Astrocyte (in vitro differentiated cells and primary cell): ENCODE data around the gene DENND1B. TPM values are rescaled to one million over a fixed set of nuclear protein-coding genes. Genes with fewer than 3 reads are reported as not detected.

Experiments
- DNase-seq: peaks from one replicate; pipeline ENCODE4 v3.0.0-alpha.2; 2010; ENCODE audit warnings: low read depth
- FAIRE-seq: peaks from 2 replicates; lab custom pipeline; 2011; peaks lifted over from hg19 to GRCh38; lab: Jason Lieb, UNC
- H2AFZ ChIP-seq: 2 replicates; pipeline ENCODE4 v1.6.0; 2012; ENCODE audit warnings: low read depth, low read length, inconsistent platforms
- H3K27ac ChIP-seq: 2 replicates; pipeline ENCODE4 v1.5.1; 2011; ENCODE audit warnings: low read depth, low read length, inconsistent platforms
- H3K27me3 ChIP-seq: 2 replicates; pipeline ENCODE4 v1.6.0; 2011; ENCODE audit warnings: low read length, inconsistent platforms; ENCODE audit not compliant: insufficient read depth
- H3K36me3 ChIP-seq: 2 replicates; pipeline ENCODE4 v1.5.1; 2011; ENCODE audit warnings: low read length, inconsistent platforms; ENCODE audit not compliant: insufficient read depth
- H3K4me1 ChIP-seq: 2 replicates; pipeline ENCODE4 v1.5.1; 2011; ENCODE audit warnings: low read length, inconsistent platforms; ENCODE audit not compliant: insufficient read depth
- H3K4me2 ChIP-seq: 2 replicates; pipeline ENCODE4 v1.6.0; 2012; ENCODE audit warnings: low read length, inconsistent platforms
- H3K4me3 ChIP-seq: 2 replicates; pipeline ENCODE4 v1.5.1; 2011; ENCODE audit warnings: low read depth, mild to moderate bottlenecking, low read length, inconsistent platforms; ENCODE audit not compliant: insufficient read depth
- H3K79me2 ChIP-seq: 2 replicates; pipeline ENCODE4 v1.6.0; 2012; ENCODE audit warnings: mild to moderate bottlenecking, low read length, inconsistent platforms; ENCODE audit not compliant: insufficient read depth
- H3K9ac ChIP-seq: 2 replicates; pipeline ENCODE4 v1.6.0; 2012; ENCODE audit warnings: mild to moderate bottlenecking, low read length, inconsistent platforms
- H3K9me3 ChIP-seq: 2 replicates; pipeline ENCODE4 v1.5.1; 2012; ENCODE audit warnings: low read depth, mild to moderate bottlenecking, low read length, inconsistent platforms; ENCODE audit not compliant: insufficient read depth
- H4K20me1 ChIP-seq: 2 replicates; pipeline ENCODE4 v1.6.0; 2012; ENCODE audit warnings: low read length, inconsistent platforms; ENCODE audit not compliant: insufficient read depth
- H3K27ac Mint-ChIP-seq: one replicate; pipeline ENCODE4 v1.8.0; 2021; ENCODE audit warnings: mild to moderate bottlenecking, mixed read lengths; ENCODE audit not compliant: unreplicated experiment
- H3K27me3 Mint-ChIP-seq: one replicate; pipeline ENCODE4 v1.8.0; 2021; ENCODE audit warnings: low read depth, mixed read lengths; ENCODE audit not compliant: unreplicated experiment
- H3K36me3 Mint-ChIP-seq: one replicate; pipeline ENCODE4 v1.8.0; 2021; ENCODE audit warnings: low read depth, mixed read lengths; ENCODE audit not compliant: unreplicated experiment
- H3K4me1 Mint-ChIP-seq: one replicate; pipeline ENCODE4 v1.8.0; 2021; ENCODE audit warnings: low read depth, mixed read lengths; ENCODE audit not compliant: unreplicated experiment
- H3K4me3 Mint-ChIP-seq: one replicate; pipeline ENCODE4 v1.8.0; 2021; ENCODE audit warnings: mild to moderate bottlenecking, moderate library complexity, mixed read lengths; ENCODE audit not compliant: unreplicated experiment
- H3K9me3 Mint-ChIP-seq: one replicate; pipeline ENCODE4 v1.8.0; 2021; ENCODE audit warnings: mild to moderate bottlenecking, mixed read lengths; ENCODE audit not compliant: unreplicated experiment
- EZH2 ChIP-seq: IDR thresholded peaks from 2 replicates; pipeline ENCODE4 v1.6.1; 2012; ENCODE audit warnings: mild to moderate bottlenecking, low read length, inconsistent platforms; ENCODE audit not compliant: insufficient read depth
- total RNA-seq: library from RNA; stranded (reverse); gene quantifications from 2 replicates; pipeline ENCODE4 v1.2.1, GENCODE V29; 2021
- TF ChIP-seq, protein P1 (sequence below): IDR thresholded peaks from 2 replicates; pipeline ENCODE4 v1.5.1; 2011; ENCODE audit warnings: low read depth, mild to moderate bottlenecking, inconsistent platforms, low read length, moderate library complexity; ENCODE audit not compliant: insufficient read depth

The DENND1B gene
- total RNA-seq, 1 donor from 2014 or later = 9.6 TPM

DNA sequence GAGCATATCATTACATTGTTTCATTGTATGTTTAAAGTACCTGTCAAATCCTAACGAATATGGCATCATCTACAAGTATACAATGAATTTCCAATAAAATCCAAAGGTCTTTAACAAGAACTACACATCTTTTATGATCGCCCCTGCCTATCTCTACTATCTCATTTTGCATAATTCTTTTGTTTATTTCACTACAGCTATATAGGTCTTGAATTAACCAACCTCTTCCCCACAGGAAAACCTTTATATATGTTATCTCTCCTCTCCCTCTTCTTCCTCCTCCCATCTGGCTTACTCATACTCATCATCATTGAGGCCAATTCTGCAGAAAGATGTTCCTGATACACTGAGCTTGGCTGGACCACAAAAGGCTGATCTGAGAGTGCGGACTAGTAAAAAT lies 175.5 kb downstream of the DENND1B start:
- no peak for DNase-seq
- Mint-ChIP-seq H3K4me3 (no peak overlapping the region), H3K36me3 (no peaks in the 10 kb centered on the region), H3K4me1 (no peaks in the 10 kb centered on the region), H3K9me3 (no peaks in the 10 kb centered on the region), H3K27ac (no peak overlapping the region), H3K27me3 (no peaks in the 10 kb centered on the region)
- no peak overlapping the region for H3K27ac ChIP-seq
- no peak overlapping the region for H3K4me3 ChIP-seq
- H3K9me3 ChIP-seq = no peaks in the 10 kb centered on the region
- no peaks in the 10 kb centered on the region for H3K27me3 ChIP-seq
- H3K9ac ChIP-seq = no peak overlapping the region
- H3K36me3 ChIP-seq = no peaks in the 10 kb centered on the region
- FAIRE-seq = no peak
- no peaks in the 10 kb centered on the region for H4K20me1 ChIP-seq
- TF ChIP-seq, protein P1, sequence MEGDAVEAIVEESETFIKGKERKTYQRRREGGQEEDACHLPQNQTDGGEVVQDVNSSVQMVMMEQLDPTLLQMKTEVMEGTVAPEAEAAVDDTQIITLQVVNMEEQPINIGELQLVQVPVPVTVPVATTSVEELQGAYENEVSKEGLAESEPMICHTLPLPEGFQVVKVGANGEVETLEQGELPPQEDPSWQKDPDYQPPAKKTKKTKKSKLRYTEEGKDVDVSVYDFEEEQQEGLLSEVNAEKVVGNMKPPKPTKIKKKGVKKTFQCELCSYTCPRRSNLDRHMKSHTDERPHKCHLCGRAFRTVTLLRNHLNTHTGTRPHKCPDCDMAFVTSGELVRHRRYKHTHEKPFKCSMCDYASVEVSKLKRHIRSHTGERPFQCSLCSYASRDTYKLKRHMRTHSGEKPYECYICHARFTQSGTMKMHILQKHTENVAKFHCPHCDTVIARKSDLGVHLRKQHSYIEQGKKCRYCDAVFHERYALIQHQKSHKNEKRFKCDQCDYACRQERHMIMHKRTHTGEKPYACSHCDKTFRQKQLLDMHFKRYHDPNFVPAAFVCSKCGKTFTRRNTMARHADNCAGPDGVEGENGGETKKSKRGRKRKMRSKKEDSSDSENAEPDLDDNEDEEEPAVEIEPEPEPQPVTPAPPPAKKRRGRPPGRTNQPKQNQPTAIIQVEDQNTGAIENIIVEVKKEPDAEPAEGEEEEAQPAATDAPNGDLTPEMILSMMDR = no peak
- no peak for TF ChIP-seq EZH2
- H3K4me1 ChIP-seq = no peaks in the 10 kb centered on the region
- H2AFZ ChIP-seq = no peak overlapping the region
- no peak overlapping the region for H3K4me2 ChIP-seq
- H3K79me2 ChIP-seq = no peaks in the 10 kb centered on the region

DNA sequence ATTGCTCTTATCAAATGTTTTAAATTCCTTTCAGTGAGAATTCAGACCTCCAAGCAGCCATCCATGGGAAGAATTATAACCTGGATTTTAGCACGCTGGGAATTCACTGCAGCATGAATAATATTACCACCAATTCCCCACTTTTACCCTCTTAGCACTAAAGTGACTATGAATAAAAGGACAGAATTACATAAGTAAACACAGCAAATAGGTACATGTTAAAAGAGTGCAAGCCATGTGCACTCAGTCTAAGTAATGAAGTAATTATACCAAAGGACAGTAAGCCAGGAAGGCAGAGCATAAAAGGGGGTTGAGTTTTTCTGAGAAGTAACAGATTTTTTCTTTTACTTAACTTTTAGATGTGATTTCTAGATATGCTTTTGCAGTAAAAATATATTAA lies 176.3 kb downstream of the DENND1B start:
- FAIRE-seq (no peak), DNase-seq (no peak)
- Mint-ChIP-seq H3K9me3 (no peaks in the 10 kb centered on the region), H3K27me3 (no peaks in the 10 kb centered on the region), H3K27ac (no peak overlapping the region), H3K36me3 (no peaks in the 10 kb centered on the region), H3K4me3 (no peak overlapping the region), H3K4me1 (no peaks in the 10 kb centered on the region)
- Histone ChIP-seq H3K4me1 (no peaks in the 10 kb centered on the region), H3K79me2 (no peaks in the 10 kb centered on the region), H3K36me3 (no peaks in the 10 kb centered on the region), H3K9me3 (no peaks in the 10 kb centered on the region), H3K4me2 (no peak overlapping the region), H4K20me1 (no peaks in the 10 kb centered on the region), H3K9ac (no peak overlapping the region), H3K4me3 (no peak overlapping the region), H3K27me3 (no peaks in the 10 kb centered on the region), H3K27ac (no peak overlapping the region), H2AFZ (no peak overlapping the region)
- TF ChIP-seq, protein P1 = no peak
- no peak for TF ChIP-seq EZH2

DNA sequence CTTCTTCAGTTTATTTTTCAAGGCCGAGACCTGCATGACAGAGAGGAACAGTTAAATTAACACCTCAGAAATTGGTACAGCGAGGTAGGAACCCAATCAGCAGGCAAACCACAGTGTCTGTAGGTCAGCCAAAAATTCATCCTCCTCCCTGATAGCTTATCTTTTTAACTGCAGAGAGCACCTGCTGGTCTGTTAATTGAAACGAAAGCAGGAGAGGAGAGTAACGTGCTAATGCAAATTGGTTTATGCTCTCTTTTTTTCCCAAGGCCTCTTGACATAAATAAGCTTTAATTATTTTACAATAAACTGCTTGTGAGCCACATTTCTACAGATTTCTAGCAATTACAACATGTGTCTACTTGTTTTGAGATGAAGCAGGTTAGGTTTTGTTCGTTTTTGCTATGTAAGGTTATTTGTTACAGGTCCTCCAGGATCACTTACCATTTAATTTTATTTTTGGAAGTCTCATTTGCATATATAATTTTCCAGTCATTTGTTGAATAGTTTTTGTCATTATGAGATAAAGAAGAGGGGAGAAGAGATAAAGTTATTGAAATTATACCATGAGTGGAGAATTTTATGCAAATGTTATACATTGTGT lies 179.9 kb downstream of the DENND1B start:
- DNase-seq (no peak), FAIRE-seq (peak; percentile 26)
- H3K4me1 ChIP-seq = no peaks in the 10 kb centered on the region
- no peak overlapping the region for H3K4me3 Mint-ChIP-seq
- no peaks in the 10 kb centered on the region for H3K36me3 Mint-ChIP-seq
- no peak overlapping the region for H3K9ac ChIP-seq
- no peak overlapping the region for H2AFZ ChIP-seq
- no peaks in the 10 kb centered on the region for H3K9me3 Mint-ChIP-seq
- H3K4me3 ChIP-seq = no peak overlapping the region
- no peak overlapping the region for H3K27ac ChIP-seq
- no peak overlapping the region for H3K27ac Mint-ChIP-seq
- H3K36me3 ChIP-seq = no peaks in the 10 kb centered on the region
- H3K27me3 ChIP-seq = no peaks in the 10 kb centered on the region
- no peaks in the 10 kb centered on the region for H3K79me2 ChIP-seq
- no peaks in the 10 kb centered on the region for H3K9me3 ChIP-seq
- H4K20me1 ChIP-seq = no peaks in the 10 kb centered on the region
- no peak overlapping the region for H3K4me2 ChIP-seq
- no peaks in the 10 kb centered on the region for H3K4me1 Mint-ChIP-seq
- no peaks in the 10 kb centered on the region for H3K27me3 Mint-ChIP-seq
- TF ChIP-seq, protein P1 = no peak
- TF ChIP-seq EZH2 = no peak
